Activated CD8-positive, alpha-beta memory T cell treated with anti-CD3 and anti-CD28 coated beads for 36 hours (primary cell): Measurements from ENCODE around the gene BOD1L2. TPM values are rescaled to one million over a fixed set of nuclear protein-coding genes. Genes with fewer than 3 reads are reported as not detected.

ENCODE experiments used
- CTCF ChIA-PET: fragments of 350-600 bp; sonication (Branson Sonifier 250); formaldehyde crosslinking; loops from one replicate; lab custom pipeline; 2021; ENCODE audit warnings: antibody characterized with exemption; lab: Charles Lee
- POLR2A ChIA-PET: fragments of 350-600 bp; sonication (Branson Sonifier 250); formaldehyde crosslinking; loops from one replicate; lab custom pipeline; 2021; ENCODE audit warnings: antibody characterized with exemption; lab: Charles Lee
- total RNA-seq, 2 experiments: library from RNA; stranded (reverse); gene quantifications; one replicate each; pipeline ENCODE4 v1.2.3, GENCODE V29; 2021

BOD1L2 gene
- not detected for total RNA-seq

GRCh38 chr18:57146956-57147636 is at the start of gene BOD1L2:
BOD1L2 (plus strand) TSS chr18:57147087; CDS start chr18:57147313, 226 bp downstream.
- ChIA-PET POLR2A (no interaction called here), CTCF (no interaction called here)

GRCh38 chr18:57107140-57107832 is 39.6 kb upstream of the BOD1L2 start:
- POLR2A ChIA-PET, result no interaction called here
- CTCF ChIA-PET, result interaction anchor here (0.6 kb wide), 1 partner anchor 490 kb away, joined by 3 read pairs; no protein-coding TSS in a partner anchor

- POLR2A ChIA-PET, result no interaction called here
- CTCF ChIA-PET, result no interaction called here
These were observed 36.6 kb upstream of the BOD1L2 start for GRCh38 chr18:57110290-57110689.

- ChIA-PET CTCF (no interaction called here), POLR2A (no interaction called here)
These were observed 33.0 kb upstream of the BOD1L2 start for GRCh38 chr18:57113799-57114420.

GRCh38 chr18:57116598-57117132 is 30.2 kb upstream of the BOD1L2 start:
- CTCF ChIA-PET, result no interaction called here
- POLR2A ChIA-PET, result no interaction called here

- ChIA-PET CTCF (no interaction called here), POLR2A (no interaction called here)
These were observed 25.3 kb upstream of the BOD1L2 start for GRCh38 chr18:57121542-57122112.

- CTCF ChIA-PET, result no interaction called here
These were observed 23.9 kb upstream of the BOD1L2 start for GRCh38 chr18:57122936-57123510.

GRCh38 chr18:57125627-57126026 is 21.3 kb upstream of the BOD1L2 start:
- CTCF ChIA-PET, result no interaction called here
- POLR2A ChIA-PET, result no interaction called here

More at GRCh38 chr18:57122936-57123510, 23.9 kb upstream of the BOD1L2 start:
- POLR2A ChIA-PET, result no interaction called here

- ChIA-PET CTCF (no interaction called here), POLR2A (no interaction called here)
These were observed 18.5 kb upstream of the BOD1L2 start for GRCh38 chr18:57128220-57128932.

- ChIA-PET CTCF (no interaction called here), POLR2A (no interaction called here)
These were observed 15.8 kb upstream of the BOD1L2 start for GRCh38 chr18:57131101-57131500.

GRCh38 chr18:57131782-57132181 is 15.1 kb upstream of the BOD1L2 start:
- CTCF ChIA-PET, result no interaction called here
- POLR2A ChIA-PET, result no interaction called here

GRCh38 chr18:57134618-57135135 is 12.2 kb upstream of the BOD1L2 start:
- CTCF ChIA-PET, result no interaction called here
- POLR2A ChIA-PET, result no interaction called here

- ChIA-PET POLR2A (no interaction called here), CTCF (interaction anchor here (0.6 kb wide), 1 partner anchor 1297 kb away, joined by 3 read pairs; no protein-coding TSS in a partner anchor)
These were observed 11.2 kb upstream of the BOD1L2 start for GRCh38 chr18:57135699-57136098.

GRCh38 chr18:57137847-57138246 is 9.0 kb upstream of the BOD1L2 start:
- POLR2A ChIA-PET, result no interaction called here
- CTCF ChIA-PET, result no interaction called here

GRCh38 chr18:57141208-57142129 is 5.4 kb upstream of the BOD1L2 start:
- POLR2A ChIA-PET, result no interaction called here
- CTCF ChIA-PET, result no interaction called here

- POLR2A ChIA-PET, result no interaction called here
- CTCF ChIA-PET, result no interaction called here
These were observed 4.6 kb upstream of the BOD1L2 start for GRCh38 chr18:57142324-57142723.

GRCh38 chr18:57143265-57143664 is 3.6 kb upstream of the BOD1L2 start:
- ChIA-PET CTCF (no interaction called here), POLR2A (no interaction called here)

- ChIA-PET CTCF (no interaction called here), POLR2A (no interaction called here)
These were observed 1.4 kb downstream of the BOD1L2 start for GRCh38 chr18:57148263-57148662.
